Esophagus muscularis mucosa (tissue), 4 donors: ENCODE results near the gene SSR3. TPM values are rescaled to one million over a fixed set of nuclear protein-coding genes. Genes with fewer than 3 reads are reported as not detected.

ENCODE experiments used
- DNase-seq: peaks from one replicate; pipeline ENCODE4 v3.0.0-alpha.2; 2017; ENCODE audit errors: extremely low spot score
- H3K27ac ChIP-seq, 4 donors: fragments of 200-600 bp; sonication (generic); replicated peaks in 1 of 4; 1 replicate in 3 of 4; 2 replicates in 1 of 4; pipeline ENCODE4 v1.5.1; 2016 to 2019; ENCODE audit warnings: mild to moderate bottlenecking in 1 of 4
- H3K27me3 ChIP-seq, 4 donors: fragments of 200-600 bp; sonication (generic); one replicate each; pipeline versions ENCODE4 v1.5.1 to v1.6.0; 2016 to 2019
- H3K36me3 ChIP-seq, 4 donors: fragments of 200-600 bp; sonication (generic); one replicate each; pipeline ENCODE4 v1.5.1; 2016 to 2019
- H3K4me1 ChIP-seq, 4 donors: fragments of 200-600 bp; sonication (generic); one replicate each; pipeline ENCODE4 v1.5.1; 2016 to 2019
- H3K4me3 ChIP-seq, 4 donors: fragments of 200-600 bp; sonication (generic); 1 replicate in 2 of 4; 2 replicates in 2 of 4; pipeline ENCODE4 v1.5.1; 2016 to 2019; ENCODE audit warnings: mild to moderate bottlenecking in 4 of 4, moderate library complexity in 1 of 4
- H3K9me3 ChIP-seq, 4 donors: fragments of 200-600 bp; sonication (generic); 1 replicate in 3 of 4; 2 replicates in 1 of 4; pipeline ENCODE4 v1.5.1; 2016 to 2019
- CTCF ChIP-seq, 3 experiments: fragments of 200-600 bp in 2 of 3; fragments of 450-650 bp in 1 of 3; sonication (generic) in 2 of 3; IDR thresholded peaks; one replicate each; pipeline ENCODE4 v1.5.1; 2017 to 2019; ENCODE audit warnings: antibody characterized with exemption in 3 of 3, mild to moderate bottlenecking in 2 of 3, moderate library complexity in 1 of 3
- EP300 ChIP-seq: sonication (generic); formaldehyde crosslinking; IDR thresholded peaks from one replicate; pipeline ENCODE4 v1.6.1; 2017; ENCODE audit warnings: antibody characterized with exemption
- POLR2A ChIP-seq: fragments of 450-650 bp; IDR thresholded peaks from one replicate; pipeline ENCODE4 v1.6.1; 2017; ENCODE audit warnings: antibody characterized with exemption, moderate library complexity, mild to moderate bottlenecking, low read depth
- POLR2AphosphoS5 ChIP-seq, 2 donors: sonication (generic); formaldehyde crosslinking; IDR thresholded peaks; one replicate each; pipeline ENCODE4 v1.6.1; 2017; ENCODE audit warnings: antibody characterized with exemption in 2 of 2
- WGBS: methylation state at CpG from one replicate; pipeline ENCODE4 v1.1.5; 2018; 5-methylcytosine and 5-hydroxymethylcytosine counted together
- intact Hi-C: fragments of 100-400 bp; cut with DNase I; formaldehyde crosslinking; loops from one replicate; pipeline ENCODE4 v1.15.1; 2023
- total RNA-seq, 4 donors: library from RNA; depleted of rRNA; stranded (reverse); fragments of >200 nt; gene quantifications; one replicate each; pipeline versions ENCODE4 v1.1.0 to v1.2.1, GENCODE V29; 2016

SSR3 gene
- total RNA-seq, 4 donors from 2014 or later: 170 to 211 (median 207) TPM

DNA sequence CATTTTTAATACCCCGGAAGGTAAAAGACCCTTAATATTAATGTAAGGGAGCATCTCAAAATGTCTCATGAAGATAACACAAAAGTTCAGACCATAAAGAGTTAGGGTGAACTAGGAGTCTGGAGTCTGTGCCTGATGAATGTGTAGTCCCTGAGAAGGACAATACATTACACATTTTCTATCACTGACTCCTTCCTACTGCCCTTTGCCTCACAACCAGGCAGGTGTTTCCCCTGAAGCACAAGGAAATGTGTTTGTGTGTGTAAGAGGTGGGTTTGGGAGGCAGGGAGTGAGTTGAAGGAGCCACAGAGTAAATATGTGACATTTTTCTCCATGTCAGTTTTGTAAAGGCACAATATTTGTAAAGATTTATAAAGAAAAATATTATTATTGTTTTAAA, 59.1 kb downstream of the SSR3 start:
- TF ChIP-seq EP300 (no peak), CTCF (IDR thresholded peaks at IDR 0.05) (no peak), POLR2AphosphoS5 (IDR thresholded peaks at IDR 0.05) (no peak)
- WGBS: 100% methylated on average over 1 of the region's 1 CpG
- H3K4me1 ChIP-seq: peaks cover 0 to 13% (median 8%) of the 10 kb centered on the region in 4 donors
- H3K36me3 ChIP-seq: no peaks in the 10 kb centered on the region
- H3K27me3 ChIP-seq: no peaks in the 10 kb centered on the region
- H3K9me3 ChIP-seq: no peaks in the 10 kb centered on the region
- intact Hi-C loops: no loop called here
- no peak for DNase-seq
- H3K27ac ChIP-seq: no peak overlapping the region
- no peak overlapping the region for H3K4me3 ChIP-seq

- Histone ChIP-seq H3K4me3 (no peak overlapping the region), H3K4me1 (peaks cover 0 to 17% (median 8%) of the 10 kb centered on the region in 4 donors), H3K27me3 (no peaks in the 10 kb centered on the region), H3K36me3 (no peaks in the 10 kb centered on the region), H3K27ac (no peak overlapping the region), H3K9me3 (no peaks in the 10 kb centered on the region)
- no peak for DNase-seq
- WGBS: 92% methylated on average over 3 of the region's 3 CpGs
- intact Hi-C loops: no loop called here
- TF ChIP-seq CTCF (IDR thresholded peaks at IDR 0.05): no peak
- TF ChIP-seq EP300: no peak
- no peak for TF ChIP-seq POLR2A
- no peak for TF ChIP-seq POLR2AphosphoS5 (IDR thresholded peaks at IDR 0.05)
Observed at GRCh38 chr3:156493887-156494286, 61.0 kb downstream of the SSR3 start.

- no peak for TF ChIP-seq EP300
- no peak for TF ChIP-seq POLR2AphosphoS5 (IDR thresholded peaks at IDR 0.05)
- no peak for TF ChIP-seq CTCF (IDR thresholded peaks at IDR 0.05)
- TF ChIP-seq POLR2A: no peak
- peaks cover 0 to 19% (median 10%) of the 10 kb centered on the region in 4 donors for H3K4me1 ChIP-seq
- no peaks in the 10 kb centered on the region for H3K36me3 ChIP-seq
- no peak for DNase-seq
- no peaks in the 10 kb centered on the region for H3K9me3 ChIP-seq
- no peak overlapping the region for H3K27ac ChIP-seq
- 53% methylated on average over 3 of the region's 3 CpGs for WGBS
- H3K27me3 ChIP-seq: no peaks in the 10 kb centered on the region
- no peak overlapping the region for H3K4me3 ChIP-seq
- intact Hi-C loops: no loop called here
Observed at GRCh38 chr3:156492801-156493261, 62.1 kb downstream of the SSR3 start.

GRCh38 chr3:156491192-156491591, 63.7 kb downstream of the SSR3 start:
- no peak for TF ChIP-seq POLR2A
- no peak for TF ChIP-seq POLR2AphosphoS5 (IDR thresholded peaks at IDR 0.05)
- TF ChIP-seq EP300: no peak
- TF ChIP-seq CTCF (IDR thresholded peaks at IDR 0.05): no peak
- 85% methylated on average over 3 of the region's 3 CpGs for WGBS
- intact Hi-C loops: no loop called here

More at GRCh38 chr3:156491192-156491591, 63.7 kb downstream of the SSR3 start:
- DNase-seq: no peak
- Histone ChIP-seq H3K4me1 (peaks cover 0 to 28% (median 12%) of the 10 kb centered on the region in 4 donors), H3K36me3 (no peaks in the 10 kb centered on the region), H3K9me3 (no peaks in the 10 kb centered on the region), H3K27me3 (no peaks in the 10 kb centered on the region), H3K27ac (no peak overlapping the region), H3K4me3 (no peak overlapping the region)

Other genes starting within 250 kb of the SSR3 start
- 10 to 100 TPM; 61.9 to 94.8 (median 78.5) TPM for gene TIPARP, start 119.5 kb upstream of the SSR3 start, total RNA-seq